NCI-H187 (cell line): ENCODE results near the gene IGSF21.

Experiments used
- DNase-seq, 2 experiments: peaks; one replicate each; lab custom pipeline; 2025; lab: John Stamatoyannopoulos, UW

Gene IGSF21

GRCh38 chr1:18107369-18108298, at the start of gene IGSF21:
TSS of gene IGSF21 (plus strand) at chr1:18107798. CDS start at chr1:18108129, 331 bp downstream.
- DNase-seq, result peak; percentile 52 to 53

GRCh38 chr1:18058206-18058921, 49.2 kb upstream of the IGSF21 start:
- DNase-seq, result no peak

- DNase-seq, result no peak
These were observed 48.5 kb upstream of the IGSF21 start for GRCh38 chr1:18058981-18059605.

- no peak for DNase-seq
These were observed 47.2 kb upstream of the IGSF21 start for GRCh38 chr1:18060366-18060765.

GRCh38 chr1:18062185-18062584, 45.4 kb upstream of the IGSF21 start:
- no peak for DNase-seq

GRCh38 chr1:18064534-18064933, 43.1 kb upstream of the IGSF21 start:
- no peak for DNase-seq

- DNase-seq, result no peak
These were observed 41.0 kb upstream of the IGSF21 start for GRCh38 chr1:18066576-18066975.

GRCh38 chr1:18069903-18070302, 37.7 kb upstream of the IGSF21 start:
- DNase-seq, result no peak

- no peak for DNase-seq
These were observed 35.5 kb upstream of the IGSF21 start for GRCh38 chr1:18072066-18072465.

GRCh38 chr1:18073066-18073642, 34.4 kb upstream of the IGSF21 start:
- no peak for DNase-seq

- DNase-seq, result peak; percentile 92 to 95
These were observed 29.9 kb upstream of the IGSF21 start for GRCh38 chr1:18077657-18078215.

GRCh38 chr1:18079941-18080735, 27.5 kb upstream of the IGSF21 start:
- peak; percentile 80 to 87 for DNase-seq

- no peak for DNase-seq
These were observed 22.1 kb upstream of the IGSF21 start for GRCh38 chr1:18085387-18086074.

- DNase-seq, result no peak
These were observed 19.5 kb upstream of the IGSF21 start for GRCh38 chr1:18088077-18088594.

GRCh38 chr1:18089488-18089887, 18.1 kb upstream of the IGSF21 start:
- no peak for DNase-seq

- peak; percentile 35 to 47 for DNase-seq
These were observed 17.0 kb upstream of the IGSF21 start for GRCh38 chr1:18090636-18091035.

- DNase-seq, result no peak
These were observed 15.7 kb upstream of the IGSF21 start for GRCh38 chr1:18091660-18092446.

GRCh38 chr1:18093193-18093592, 14.4 kb upstream of the IGSF21 start:
- no peak for DNase-seq

- no peak for DNase-seq
These were observed 14.0 kb upstream of the IGSF21 start for GRCh38 chr1:18093646-18094045.
